ENCODE data around the gene DRG1. TPM values are rescaled to one million over a fixed set of nuclear protein-coding genes. Genes with fewer than 3 reads are reported as not detected.
"Not testable (repeated sequence)": the region's sequence is repeated elsewhere in the genome, so short reads cannot be mapped to it uniquely, and the experiment has no call there.

DRG1 gene
- total RNA-seq, 2 donors from 2014 or later: 100 to 103 TPM

GRCh38 chr22:31475800-31476199 is 76.4 kb downstream of the DRG1 start:
- Mint-ChIP-seq H3K27ac (no peak overlapping the region), H3K9me3 (no peaks in the 10 kb centered on the region), H3K36me3 (peaks cover 8 to 26% of the 10 kb centered on the region in 2 donors)
- ATAC-seq: peak in 1 of 2 donors; percentile 56
- no peak for DNase-seq (ENCODE audit: low spot score in 2 of 2)

DNA sequence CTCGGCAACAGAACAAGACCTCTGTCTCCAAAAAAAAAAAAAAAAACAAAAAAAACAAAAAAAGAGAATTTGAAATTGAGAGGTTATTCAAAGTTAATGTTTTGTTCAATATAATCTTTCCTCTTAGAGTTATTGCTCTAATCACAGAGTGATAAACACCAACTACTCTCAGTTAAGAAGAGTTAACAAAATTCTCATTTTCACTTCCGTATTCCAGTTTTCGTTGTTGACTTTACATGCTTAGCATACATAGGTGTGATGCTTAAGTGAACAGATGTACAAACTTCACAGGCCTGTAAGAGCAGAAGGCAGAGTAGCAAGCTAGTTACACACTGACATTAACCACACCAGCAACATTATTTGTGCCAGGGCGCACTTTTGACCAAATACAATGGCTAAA is 77.9 kb downstream of the DRG1 start:
- no peak overlapping the region for H3K27ac Mint-ChIP-seq
- no peaks in the 10 kb centered on the region for H3K9me3 Mint-ChIP-seq
- peaks cover 19 to 34% of the 10 kb centered on the region in 2 donors for H3K36me3 Mint-ChIP-seq
- DNase-seq (ENCODE audit: low spot score in 2 of 2) (no peak), ATAC-seq (no peak)

DNA sequence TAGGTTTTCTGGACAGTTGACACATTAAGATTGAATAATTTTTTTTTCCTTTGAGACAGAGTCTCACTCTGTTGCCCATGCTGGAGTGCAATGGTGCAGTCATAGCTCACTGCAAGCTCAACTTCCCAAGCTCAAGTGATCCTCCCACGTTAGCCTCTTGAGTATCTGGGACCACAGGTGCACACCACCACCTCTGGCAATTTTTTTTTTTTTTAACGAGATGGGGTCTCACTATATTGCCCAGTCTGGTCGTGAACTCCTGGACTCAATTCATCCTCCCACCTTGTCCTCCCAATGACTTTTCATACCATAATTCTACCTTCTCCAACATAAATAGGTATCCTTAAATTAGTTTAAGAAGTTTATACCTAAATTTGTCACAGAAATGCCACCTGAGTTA is 81.7 kb downstream of the DRG1 start:
- no peak overlapping the region for H3K27ac Mint-ChIP-seq
- no peaks in the 10 kb centered on the region for H3K9me3 Mint-ChIP-seq
- peaks cover 32 to 51% of the 10 kb centered on the region in 2 donors for H3K36me3 Mint-ChIP-seq
- ATAC-seq (no peak), DNase-seq (ENCODE audit: low spot score in 2 of 2) (no peak)

- peaks cover 30 to 51% of the 10 kb centered on the region in 2 donors for H3K36me3 Mint-ChIP-seq
- H3K9me3 Mint-ChIP-seq; H3K27ac Mint-ChIP-seq; DNase-seq (ENCODE audit: low spot score in 2 of 2); ATAC-seq: not testable (repeated sequence)
These were observed 83.1 kb downstream of the DRG1 start for GRCh38 chr22:31482470-31482869.

Other genes starting within 250 kb of the DRG1 start
- gene RNF185, start 239.4 kb upstream of the DRG1 start, total RNA-seq: 10 to 100 TPM; 14.5 to 23.9 TPM
- 10 to 100 TPM; 46.8 to 66.2 TPM for gene LIMK2, start 187.3 kb upstream of the DRG1 start, total RNA-seq
- gene PIK3IP1, start 107.1 kb upstream of the DRG1 start, total RNA-seq: 10 to 100 TPM; 20.0 to 20.8 TPM
- gene PATZ1, start 53.3 kb upstream of the DRG1 start, total RNA-seq: 10 to 100 TPM; 23.5 to 32.3 TPM
- gene EIF4ENIF1, start 90.2 kb downstream of the DRG1 start, total RNA-seq: 10 to 100 TPM; 36.5 to 49.5 TPM
- 100 to 1,000 TPM; 259 to 290 TPM for gene SFI1, start 96.9 kb downstream of the DRG1 start, total RNA-seq